Bronchial epithelial cell (primary cell): ENCODE results near the gene PTPRN2. TPM values are rescaled to one million over a fixed set of nuclear protein-coding genes. Genes with fewer than 3 reads are reported as not detected.
"Not testable (repeated sequence)": the region's sequence is repeated elsewhere in the genome, so short reads cannot be mapped to it uniquely, and the experiment has no call there.

Experiments used
- DNase-seq: peaks from one replicate; pipeline ENCODE4 v3.0.0-alpha.2; 2010; ENCODE audit warnings: low read depth
- FAIRE-seq: peaks from 2 replicates; lab custom pipeline; 2011; peaks lifted over from hg19 to GRCh38; lab: Jason Lieb, UNC
- H3K27me3 ChIP-seq: 2 replicates; pipeline ENCODE4 v1.5.1; 2011; ENCODE audit warnings: low read length; ENCODE audit not compliant: control insufficient read depth, insufficient read depth
- H3K36me3 ChIP-seq: 2 replicates; pipeline ENCODE4 v1.5.1; 2011; ENCODE audit warnings: low read length; ENCODE audit not compliant: control insufficient read depth, insufficient read depth
- H3K4me3 ChIP-seq: 2 replicates; pipeline ENCODE4 v1.5.1; 2011; ENCODE audit warnings: mild to moderate bottlenecking, low read depth, low read length, control low read depth
- CTCF ChIP-seq: IDR thresholded peaks from 2 replicates; pipeline ENCODE4 v1.5.1; 2011; ENCODE audit warnings: mild to moderate bottlenecking, moderate library complexity, low read length, control low read depth, inconsistent platforms; ENCODE audit not compliant: insufficient read depth, severe bottlenecking
- total RNA-seq: library from RNA; depleted of rRNA; stranded (reverse); fragments of >200 nt; gene quantifications from 2 replicates; pipeline ENCODE4 v1.2.1, GENCODE V29; 2014

PTPRN2 gene
- total RNA-seq, 1 donor from 2014 or later: 1.1 TPM

- H3K4me3 ChIP-seq: no peak overlapping the region
- FAIRE-seq (no peak), DNase-seq (no peak)
- no peaks in the 10 kb centered on the region for H3K36me3 ChIP-seq
- TF ChIP-seq CTCF: no peak
- H3K27me3 ChIP-seq: no peaks in the 10 kb centered on the region
These were observed 884.0 kb downstream of the PTPRN2 start for GRCh38 chr7:157703534-157704195.

- DNase-seq (no peak), FAIRE-seq (no peak)
- Histone ChIP-seq H3K36me3 (no peaks in the 10 kb centered on the region), H3K27me3 (no peaks in the 10 kb centered on the region), H3K4me3 (no peak overlapping the region)
- no peak for TF ChIP-seq CTCF
These were observed 884.5 kb downstream of the PTPRN2 start for GRCh38 chr7:157703131-157703530.

DNA sequence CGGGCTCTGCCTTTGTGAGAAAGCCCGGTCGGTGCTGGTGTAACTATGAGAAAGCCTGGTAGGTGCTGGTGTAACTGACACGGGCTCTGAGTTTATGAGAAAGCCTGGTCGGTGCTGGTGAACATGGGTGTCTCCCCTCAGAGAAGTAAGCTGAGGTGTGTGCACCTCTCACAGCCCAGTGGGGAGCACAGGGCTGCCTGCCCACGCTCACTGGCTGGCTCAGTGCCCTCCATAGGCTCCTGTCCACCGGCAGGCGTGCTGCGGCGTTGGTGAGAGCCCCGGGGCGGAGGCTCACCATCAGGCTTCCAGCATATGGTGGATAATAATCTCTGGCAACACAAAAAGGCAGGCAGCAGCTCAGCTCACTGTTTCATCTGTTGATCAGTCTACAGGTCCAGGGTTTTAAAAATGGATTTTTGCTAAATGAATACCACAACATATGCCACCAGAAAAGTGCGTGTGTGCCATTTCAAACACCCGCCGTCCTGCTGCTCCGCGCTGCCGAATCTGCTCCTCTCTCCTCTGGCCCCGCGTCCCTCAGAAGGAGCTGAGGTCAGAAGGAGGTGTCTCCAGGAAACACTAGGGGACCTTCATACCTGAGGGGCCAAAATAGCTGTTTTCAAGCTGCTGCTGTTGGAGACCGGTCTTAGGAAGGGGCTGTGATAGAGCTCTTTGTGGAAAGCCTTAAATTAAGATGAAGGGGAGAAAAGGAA is 885.2 kb downstream of the PTPRN2 start:
- no peak for DNase-seq
- TF ChIP-seq CTCF: no peak
- no peak for FAIRE-seq
- Histone ChIP-seq H3K36me3 (no peaks in the 10 kb centered on the region), H3K27me3 (no peaks in the 10 kb centered on the region), H3K4me3 (no peak overlapping the region)

DNA sequence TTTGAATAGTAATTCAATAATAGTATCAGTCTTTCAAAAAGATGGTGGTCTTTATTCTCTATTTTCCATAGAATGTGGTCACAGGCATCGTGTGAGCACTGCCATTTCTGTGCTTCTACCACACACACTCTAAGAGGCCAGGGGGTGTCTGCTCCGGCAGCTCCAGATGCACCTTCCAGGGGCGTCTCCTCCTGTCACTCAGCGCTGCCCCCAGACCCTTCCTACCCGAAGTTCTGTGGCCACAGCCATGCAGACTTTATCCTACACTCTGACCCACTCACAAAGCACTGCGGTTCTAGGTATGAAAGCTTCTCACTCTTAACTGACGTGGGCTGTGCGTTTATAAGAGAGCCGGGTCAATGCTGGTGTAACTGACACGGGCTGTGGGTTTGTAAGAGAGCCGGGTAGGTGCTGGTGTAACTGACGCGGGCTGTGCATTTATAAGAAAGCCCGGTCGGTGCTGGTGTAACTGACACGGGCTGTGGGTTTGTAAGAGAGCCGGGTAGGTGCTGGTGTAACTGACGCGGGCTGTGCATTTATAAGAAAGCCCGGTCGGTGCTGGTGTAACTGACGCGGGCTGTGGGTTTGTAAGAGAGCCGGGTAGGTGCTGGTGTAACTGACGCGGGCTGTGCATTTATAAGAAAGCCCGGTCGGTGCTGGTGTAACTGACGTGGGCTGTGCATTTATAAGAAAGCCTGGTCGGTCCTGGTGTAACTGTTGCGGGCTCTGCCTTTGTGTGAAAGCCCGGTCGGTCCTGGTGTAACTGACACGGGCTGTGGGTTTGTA is 886.0 kb downstream of the PTPRN2 start:
- not testable (repeated sequence) for H3K36me3 ChIP-seq, DNase-seq, H3K4me3 ChIP-seq, H3K27me3 ChIP-seq, FAIRE-seq

DNA sequence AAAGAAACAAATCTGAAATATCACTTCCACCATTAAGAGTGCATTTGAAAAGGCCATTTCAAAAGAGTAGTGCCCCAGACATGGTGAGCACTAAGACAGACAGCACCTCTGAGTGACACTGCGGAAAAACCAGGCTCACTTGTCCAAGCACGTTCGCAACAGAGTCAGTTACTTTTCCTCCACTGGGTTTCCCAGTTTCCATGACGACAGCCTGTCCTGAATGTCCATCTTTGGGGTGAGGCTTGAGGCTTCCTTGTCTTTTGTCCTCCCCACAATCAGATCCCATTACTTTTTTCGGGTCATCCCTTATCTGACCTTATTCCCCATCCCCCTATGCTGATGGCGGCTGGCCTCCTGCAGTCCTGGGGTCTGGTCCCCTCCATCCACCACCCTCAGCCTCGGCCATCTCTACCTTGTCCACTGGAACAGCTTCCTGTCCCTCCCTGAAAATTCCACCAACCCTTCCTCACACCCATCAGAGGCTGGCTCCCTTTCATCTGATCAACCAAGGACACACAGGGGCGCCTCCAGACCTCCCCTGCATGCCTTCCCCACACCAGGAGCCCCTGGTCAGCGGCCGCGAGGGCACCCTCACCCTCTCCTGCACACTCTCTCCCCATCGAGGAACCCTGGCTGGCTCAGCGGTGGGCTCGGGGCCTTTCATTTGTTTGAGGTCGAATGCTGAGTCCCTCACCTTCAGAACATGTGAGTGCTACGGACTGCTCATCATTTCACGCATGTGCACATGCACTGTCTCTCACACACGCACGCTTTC is 887.2 kb downstream of the PTPRN2 start:
- DNase-seq (no peak), FAIRE-seq (no peak)
- Histone ChIP-seq H3K27me3 (no peaks in the 10 kb centered on the region), H3K36me3 (no peaks in the 10 kb centered on the region), H3K4me3 (no peak overlapping the region)
- TF ChIP-seq CTCF: no peak
